CD4-positive, alpha-beta memory T cell (primary cell): Measurements from ENCODE around the gene USP34. TPM values are rescaled to one million over a fixed set of nuclear protein-coding genes. Genes with fewer than 3 reads are reported as not detected.
"Not testable (repeated sequence)": the region's sequence is repeated elsewhere in the genome, so short reads cannot be mapped to it uniquely, and the experiment has no call there.

Experiments used
- CTCF ChIA-PET: fragments of 350-600 bp; sonication (Branson Sonifier 250); formaldehyde crosslinking; loops from one replicate; lab custom pipeline; 2021; ENCODE audit warnings: inconsistent platforms; ENCODE audit not compliant: partially characterized antibody; lab: Charles Lee
- POLR2A ChIA-PET: fragments of 350-600 bp; sonication (Branson Sonifier 250); formaldehyde crosslinking; loops from one replicate; lab custom pipeline; 2021; ENCODE audit not compliant: partially characterized antibody; lab: Charles Lee
- DNase-seq, 5 donors: peaks; one replicate each; pipeline versions ENCODE4 v3.0.0 to v3.0.0-alpha.2; 2020 to 2022; ENCODE audit warnings: mixed read lengths in 1 of 5
- H3K27ac ChIP-seq: one replicate; pipeline ENCODE4 v1.7.0; 2013; ENCODE audit warnings: low read depth, low read length
- H3K27me3 ChIP-seq: 2 replicates; pipeline ENCODE4 v1.7.0; 2013; ENCODE audit warnings: mild to moderate bottlenecking, low read length, moderate library complexity; ENCODE audit not compliant: insufficient read depth
- H3K36me3 ChIP-seq: 2 replicates; pipeline ENCODE4 v1.7.0; 2013; ENCODE audit warnings: mild to moderate bottlenecking, low read length, moderate library complexity; ENCODE audit not compliant: insufficient read depth
- H3K4me1 ChIP-seq: 2 replicates; pipeline ENCODE4 v1.7.0; 2013; ENCODE audit warnings: mild to moderate bottlenecking, low read length, moderate library complexity; ENCODE audit not compliant: insufficient read depth
- H3K4me3 ChIP-seq, 2 donors: one replicate each; pipeline ENCODE4 v1.7.0; 2013; ENCODE audit warnings: low read length in 2 of 2, mild to moderate bottlenecking in 1 of 2
- H3K9me3 ChIP-seq, 2 donors: one replicate each; pipeline ENCODE4 v1.7.0; 2013; ENCODE audit warnings: low read length in 2 of 2, control low read depth in 1 of 2; ENCODE audit not compliant: control insufficient read depth in 1 of 2
- H3K27ac Mint-ChIP-seq, 7 donors: one replicate each; pipeline ENCODE4 v1.8.0; 2020 to 2021; ENCODE audit warnings: mixed read lengths in 7 of 7, mild to moderate bottlenecking in 6 of 7, inconsistent platforms in 3 of 7, moderate library complexity in 3 of 7
- H3K27me3 Mint-ChIP-seq, 2 donors: one replicate each; pipeline ENCODE4 v1.8.0; 2020 to 2021; ENCODE audit warnings: mixed read lengths in 2 of 2
- H3K36me3 Mint-ChIP-seq, 2 donors: one replicate each; pipeline ENCODE4 v1.8.0; 2020 to 2021; ENCODE audit warnings: mixed read lengths in 2 of 2, inconsistent platforms in 1 of 2, mild to moderate bottlenecking in 1 of 2
- H3K4me1 Mint-ChIP-seq, 4 donors: one replicate each; pipeline ENCODE4 v1.8.0; 2020 to 2021; ENCODE audit warnings: mixed read lengths in 4 of 4, mild to moderate bottlenecking in 1 of 4
- H3K4me3 Mint-ChIP-seq, 8 donors: one replicate each; pipeline ENCODE4 v1.8.0; 2020 to 2021; ENCODE audit warnings: mixed read lengths in 8 of 8, mild to moderate bottlenecking in 7 of 8, moderate library complexity in 6 of 8, inconsistent platforms in 3 of 8
- H3K9me3 Mint-ChIP-seq, 8 donors: one replicate each; pipeline ENCODE4 v1.8.0; 2020 to 2021; ENCODE audit warnings: mixed read lengths in 8 of 8, mild to moderate bottlenecking in 5 of 8, inconsistent platforms in 3 of 8, moderate library complexity in 1 of 8
- intact Hi-C: fragments of 100-400 bp; cut with micrococcal nuclease; formaldehyde crosslinking; loops from one replicate; pipeline ENCODE4 v1.15.1; 2023
- polyA plus RNA-seq, 2 donors: library from polyadenylated mRNA; unstranded; fragments of 300-500 nt; fragmentation: Illumina TruSeq; gene quantifications; one replicate each; pipeline ENCODE4 v1.2.3, GENCODE V29; 2021
- total RNA-seq, 2 experiments: library from RNA; stranded (reverse); gene quantifications; one replicate each; pipeline ENCODE4 v1.2.3, GENCODE V29; 2021

The USP34 gene
- total and polyA plus RNA-seq, 4 experiments from 2014 or later: 7.9 to 164 (median 94.9) TPM

DNA sequence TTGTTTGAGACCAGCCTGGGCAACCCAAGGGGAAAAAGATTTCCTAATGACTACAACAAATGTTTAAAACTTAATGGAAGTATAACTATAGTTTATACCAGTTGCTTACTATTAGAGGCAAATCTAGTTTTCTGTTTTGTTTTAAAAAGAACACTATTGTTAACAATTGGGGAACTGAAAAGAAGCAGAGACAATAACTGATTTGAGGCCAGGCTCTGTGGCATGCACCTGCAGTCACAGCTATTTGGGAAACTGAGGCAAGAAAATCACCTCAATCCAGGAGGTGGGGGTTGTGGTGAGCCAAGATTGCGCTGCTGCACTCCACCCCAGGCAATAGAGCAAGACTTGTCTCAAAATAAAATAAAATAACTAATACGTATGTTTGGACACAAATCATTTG lies 28.2 kb upstream of the USP34 start:
- CTCF ChIA-PET: no interaction called here
- no peak overlapping the region for H3K27ac ChIP-seq
- no peak overlapping the region for H3K27ac Mint-ChIP-seq

DNA sequence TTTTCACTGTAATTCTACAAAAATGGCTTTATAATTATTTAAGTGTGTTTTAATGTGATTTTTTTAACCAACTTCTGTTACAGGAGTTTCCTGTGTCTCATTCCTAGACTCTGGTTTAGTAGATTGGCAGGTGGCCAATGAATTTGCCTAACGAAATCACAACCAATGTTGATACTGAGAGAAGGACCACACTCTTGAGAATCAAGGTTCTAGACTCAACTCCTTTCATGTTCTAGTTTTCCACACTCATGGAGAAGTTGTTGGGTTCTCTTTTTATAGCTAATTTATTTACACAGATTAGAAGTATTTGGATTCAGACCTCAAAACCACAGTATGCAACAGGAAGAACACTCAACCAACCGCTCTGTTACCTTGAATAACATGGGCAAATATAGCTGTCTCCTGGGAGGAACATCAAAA lies 22.6 kb upstream of the USP34 start:
- peaks cover 11 to 29% (median 20%) of the 10 kb centered on the region in 4 donors for H3K4me1 Mint-ChIP-seq
- H3K36me3 Mint-ChIP-seq: peaks cover 41 to 68% of the 10 kb centered on the region in 2 donors
- POLR2A ChIA-PET: interaction anchor here (1.0 to 2.5 kb wide), 6 partner anchors 16 to 67 kb away, joined by 3 to 12 read pairs (median 5); partner anchors contain the start of gene XPO1
- peak overlapping the region in 1 of 2 donors; percentile 5 for H3K4me3 ChIP-seq
- peak overlapping the region; percentile 23 for H3K27ac ChIP-seq
- H3K9me3 Mint-ChIP-seq: no peaks in the 10 kb centered on the region
- H3K4me1 ChIP-seq: peaks cover 17% of the 10 kb centered on the region
- H3K9me3 ChIP-seq: no peaks in the 10 kb centered on the region
- intact Hi-C loops: loop anchor here (1.0 to 2.0 kb wide), 3 partner anchors 23 to 67 kb away; partner anchors contain the start of gene USP34
- H3K27me3 ChIP-seq: no peaks in the 10 kb centered on the region
- peaks cover 73% of the 10 kb centered on the region for H3K36me3 ChIP-seq
- peak overlapping the region in 7 of 8 donors; percentile 23 to 79 (median 57) for H3K4me3 Mint-ChIP-seq
- peak overlapping the region; percentile 43 to 87 (median 70) for H3K27ac Mint-ChIP-seq
- no peaks in the 10 kb centered on the region for H3K27me3 Mint-ChIP-seq
- peak in 4 of 5 donors; percentile 18 to 30 (median 22) for DNase-seq
- CTCF ChIA-PET: interaction anchor here (1.1 to 2.5 kb wide), 3 partner anchors 44 to 165 kb away, joined by 4 to 12 read pairs (median 10); partner anchors contain the start of gene XPO1

More for the DNA sequence above, 28.2 kb upstream of the USP34 start:
- no peaks in the 10 kb centered on the region for H3K27me3 ChIP-seq
- no peak for DNase-seq
- peaks cover 67% of the 10 kb centered on the region for H3K36me3 ChIP-seq
- no peaks in the 10 kb centered on the region for H3K9me3 ChIP-seq
- H3K4me3 ChIP-seq: no peak overlapping the region
- intact Hi-C loops: no loop called here
- Mint-ChIP-seq H3K4me3 (no peak overlapping the region), H3K9me3 (no peaks in the 10 kb centered on the region), H3K4me1 (peaks cover 7 to 18% (median 9%) of the 10 kb centered on the region in 4 donors), H3K27me3 (no peaks in the 10 kb centered on the region), H3K36me3 (peaks cover 27 to 65% of the 10 kb centered on the region in 2 donors)
- POLR2A ChIA-PET: no interaction called here
- peaks cover 5% of the 10 kb centered on the region for H3K4me1 ChIP-seq

DNA sequence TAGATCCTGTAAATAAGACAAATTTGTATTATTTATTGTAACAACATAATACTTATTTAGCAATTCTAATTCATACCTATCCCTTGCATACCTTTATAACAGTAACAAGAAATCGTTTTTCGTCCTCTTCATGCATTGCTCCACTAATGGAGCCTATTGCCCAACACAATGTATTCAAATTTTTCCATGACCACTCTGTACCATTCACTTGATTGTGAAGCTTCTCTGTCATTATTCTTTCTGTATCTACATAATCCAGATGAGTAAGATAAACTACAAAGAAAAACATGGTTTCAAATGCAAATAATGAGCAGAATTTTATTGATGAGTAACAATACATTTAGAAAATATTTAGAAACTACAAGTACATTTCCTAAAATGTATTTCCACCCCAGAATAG lies 21.6 kb upstream of the USP34 start:
- peak overlapping the region in 3 of 7 donors; percentile 15 to 60 (median 43) for H3K27ac Mint-ChIP-seq
- H3K36me3 Mint-ChIP-seq: peaks cover 45 to 72% of the 10 kb centered on the region in 2 donors

DNA sequence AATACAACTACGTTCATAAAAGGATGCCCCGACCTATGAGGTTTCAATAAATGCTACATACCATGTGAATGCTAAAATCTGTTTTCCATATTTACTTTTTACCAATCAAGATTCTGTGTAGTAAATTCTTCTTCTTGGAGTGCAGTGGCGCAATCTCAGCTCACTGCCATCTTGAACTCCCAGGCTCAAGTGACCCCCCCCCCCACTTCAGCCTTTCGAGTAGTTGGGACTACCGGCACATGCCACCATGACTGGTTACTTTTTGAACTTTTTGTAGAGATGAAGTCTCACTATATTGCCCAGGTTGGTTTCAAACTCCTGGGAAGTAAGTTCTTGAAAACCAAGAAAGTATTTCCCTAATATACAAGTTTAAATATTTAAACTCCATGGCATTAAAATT lies 14.4 kb upstream of the USP34 start:
- peaks cover 0 to 1% (median 0%) of the 10 kb centered on the region in 4 donors for H3K4me1 Mint-ChIP-seq
- H3K36me3 ChIP-seq: peaks cover 51% of the 10 kb centered on the region
- ChIA-PET CTCF (no interaction called here), POLR2A (no interaction called here)
- H3K9me3 Mint-ChIP-seq: no peaks in the 10 kb centered on the region
- H3K27ac Mint-ChIP-seq: peak overlapping the region in 1 of 7 donors; percentile 12
- H3K27me3 ChIP-seq: no peaks in the 10 kb centered on the region
- no peaks in the 10 kb centered on the region for H3K27me3 Mint-ChIP-seq
- H3K4me3 ChIP-seq: no peak overlapping the region
- DNase-seq: no peak
- H3K9me3 ChIP-seq: no peaks in the 10 kb centered on the region
- intact Hi-C loops: no loop called here
- H3K4me1 ChIP-seq: no peaks in the 10 kb centered on the region
- no peak overlapping the region for H3K4me3 Mint-ChIP-seq
- H3K27ac ChIP-seq: no peak overlapping the region
- peaks cover 47 to 76% of the 10 kb centered on the region in 2 donors for H3K36me3 Mint-ChIP-seq

More for the DNA sequence above, 21.6 kb upstream of the USP34 start:
- peaks cover 73% of the 10 kb centered on the region for H3K36me3 ChIP-seq
- H3K4me1 ChIP-seq: peaks cover 17% of the 10 kb centered on the region
- Mint-ChIP-seq H3K4me1 (peaks cover 11 to 29% (median 20%) of the 10 kb centered on the region in 4 donors), H3K9me3 (no peaks in the 10 kb centered on the region), H3K4me3 (no peak overlapping the region), H3K27me3 (no peaks in the 10 kb centered on the region)
- POLR2A ChIA-PET: interaction anchor here (0.9 to 2.5 kb wide), 4 partner anchors 15 to 271 kb away, joined by 3 to 12 read pairs (median 8); partner anchors contain the start of gene XPO1
- no peaks in the 10 kb centered on the region for H3K9me3 ChIP-seq
- no peak overlapping the region for H3K4me3 ChIP-seq
- H3K27me3 ChIP-seq: no peaks in the 10 kb centered on the region
- no peak overlapping the region for H3K27ac ChIP-seq
- CTCF ChIA-PET: interaction anchor here (0.6 to 2.5 kb wide), 3 partner anchors 17 to 66 kb away, joined by 3 to 12 read pairs (median 10); partner anchors contain the start of gene XPO1
- intact Hi-C loops: loop anchor here (2.0 kb wide), 1 partner anchor 22 kb away; the partner anchor contains the start of gene USP34
- DNase-seq: no peak

DNA sequence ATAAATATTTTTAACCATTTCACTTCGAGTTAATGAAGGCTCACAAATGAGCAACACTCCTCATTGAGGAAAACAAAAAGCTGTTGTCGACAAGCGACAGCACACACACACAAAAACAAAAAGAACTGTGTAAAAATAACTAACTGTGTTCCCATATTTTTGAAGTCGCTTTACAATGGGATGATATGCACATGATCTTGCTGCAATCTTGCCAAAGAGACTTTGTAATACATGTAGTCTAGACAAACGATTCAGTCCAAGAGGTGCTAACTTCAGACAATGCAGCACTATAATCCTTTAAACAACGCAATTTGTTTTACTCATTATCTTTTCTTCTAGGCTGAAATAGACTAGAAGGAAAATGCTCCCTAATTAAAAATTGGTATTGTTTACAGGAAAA lies 7.2 kb upstream of the USP34 start:
- Histone ChIP-seq H3K4me1 (no peaks in the 10 kb centered on the region), H3K4me3 (no peak overlapping the region), H3K9me3 (no peaks in the 10 kb centered on the region), H3K36me3 (peaks cover 22% of the 10 kb centered on the region), H3K27me3 (no peaks in the 10 kb centered on the region), H3K27ac (no peak overlapping the region)
- peaks cover 0 to 8% (median under 1%) of the 10 kb centered on the region in 4 donors for H3K4me1 Mint-ChIP-seq
- intact Hi-C loops: no loop called here
- no peaks in the 10 kb centered on the region for H3K9me3 Mint-ChIP-seq
- CTCF ChIA-PET: no interaction called here
- DNase-seq: no peak
- H3K4me3 Mint-ChIP-seq: no peak overlapping the region
- H3K27me3 Mint-ChIP-seq: no peaks in the 10 kb centered on the region
- POLR2A ChIA-PET: interaction anchor here (1.3 kb wide), 1 partner anchor 15 kb away, joined by 6 read pairs; no protein-coding TSS in a partner anchor
- H3K36me3 Mint-ChIP-seq: peaks cover 26 to 43% of the 10 kb centered on the region in 2 donors
- no peak overlapping the region for H3K27ac Mint-ChIP-seq

DNA sequence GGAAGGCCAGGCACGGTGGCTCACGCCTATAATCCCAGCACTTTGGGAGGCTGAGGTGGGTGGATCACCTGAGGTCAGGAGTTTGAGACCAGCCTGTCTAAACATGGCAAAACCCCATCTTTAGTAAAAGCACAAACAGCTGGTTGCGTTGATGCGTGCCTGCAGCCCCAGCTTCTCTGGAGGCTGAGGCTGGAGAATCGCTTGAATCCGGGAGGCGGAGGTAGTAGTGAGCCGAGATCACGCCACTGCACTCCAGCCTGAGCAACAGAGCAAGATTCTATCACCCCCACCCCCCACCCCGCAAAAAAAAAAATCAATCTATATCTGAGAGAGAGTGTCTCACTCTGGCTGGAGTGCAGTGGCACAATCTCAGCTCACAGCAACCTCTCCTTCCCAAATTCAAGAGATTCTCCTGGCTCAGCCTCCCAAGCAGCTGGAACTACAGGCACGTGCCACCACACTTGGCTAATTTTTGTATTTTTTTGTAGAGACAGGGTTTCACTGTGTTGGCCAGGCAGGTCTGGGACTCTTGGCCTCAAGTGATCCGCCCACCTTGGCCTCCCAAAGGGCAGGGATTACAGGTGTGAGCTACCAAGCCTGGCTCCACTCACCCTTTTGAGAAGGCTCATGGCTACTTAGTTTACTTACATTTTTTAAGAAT lies 6.2 kb upstream of the USP34 start:
- intact Hi-C loops, H3K4me1 ChIP-seq, H3K4me3 Mint-ChIP-seq, H3K27me3 ChIP-seq, H3K27ac ChIP-seq, CTCF ChIA-PET, H3K4me3 ChIP-seq, H3K9me3 ChIP-seq, H3K27me3 Mint-ChIP-seq, H3K9me3 Mint-ChIP-seq, DNase-seq: not testable (repeated sequence)
- H3K36me3 Mint-ChIP-seq: peaks cover 21 to 36% of the 10 kb centered on the region in 2 donors
- H3K4me1 Mint-ChIP-seq: peaks cover 2 to 14% (median 3%) of the 10 kb centered on the region in 4 donors
- peak overlapping the region in 1 of 7 donors; percentile 53 for H3K27ac Mint-ChIP-seq
- POLR2A ChIA-PET: interaction anchor here (0.6 to 1.3 kb wide), 3 partner anchors 16 to 287 kb away, joined by 3 to 6 read pairs (median 4); no protein-coding TSS in a partner anchor
- peaks cover 15% of the 10 kb centered on the region for H3K36me3 ChIP-seq
